Muscle layer of colon (tissue), 2 donors: ENCODE measurements around the gene CELSR2.
"Not testable (repeated sequence)": the region's sequence is repeated elsewhere in the genome, so short reads cannot be mapped to it uniquely, and the experiment has no call there.

Source experiments
- H3K27ac ChIP-seq: one replicate; pipeline ENCODE4 v1.7.0; 2013; ENCODE audit warnings: low read depth, mild to moderate bottlenecking, low read length, moderate library complexity
- H3K27me3 ChIP-seq, 2 donors: one replicate each; pipeline ENCODE4 v1.7.0; 2013; ENCODE audit warnings: low read length in 2 of 2, mild to moderate bottlenecking in 2 of 2; ENCODE audit not compliant: insufficient read depth in 2 of 2, control insufficient read depth in 1 of 2
- H3K36me3 ChIP-seq: one replicate; pipeline ENCODE4 v1.7.0; 2013; ENCODE audit warnings: mild to moderate bottlenecking, low read length; ENCODE audit not compliant: insufficient read depth
- H3K4me1 ChIP-seq: one replicate; pipeline ENCODE4 v1.7.0; 2013; ENCODE audit warnings: mild to moderate bottlenecking, low read length; ENCODE audit not compliant: insufficient read depth
- H3K4me3 ChIP-seq, 2 donors: one replicate each; pipeline ENCODE4 v1.7.0; 2013; ENCODE audit warnings: low read length in 2 of 2, low read depth in 1 of 2, mild to moderate bottlenecking in 1 of 2, moderate library complexity in 1 of 2
- H3K9ac ChIP-seq: one replicate; pipeline ENCODE4 v1.7.0; 2013; ENCODE audit warnings: low read length
- H3K9me3 ChIP-seq: one replicate; pipeline ENCODE4 v1.7.0; 2013; ENCODE audit warnings: mild to moderate bottlenecking, low read length
- donor health status: abdominal sarcoma.
- donor health status: Adenocarcinoma of cecum.

CELSR2 gene

DNA sequence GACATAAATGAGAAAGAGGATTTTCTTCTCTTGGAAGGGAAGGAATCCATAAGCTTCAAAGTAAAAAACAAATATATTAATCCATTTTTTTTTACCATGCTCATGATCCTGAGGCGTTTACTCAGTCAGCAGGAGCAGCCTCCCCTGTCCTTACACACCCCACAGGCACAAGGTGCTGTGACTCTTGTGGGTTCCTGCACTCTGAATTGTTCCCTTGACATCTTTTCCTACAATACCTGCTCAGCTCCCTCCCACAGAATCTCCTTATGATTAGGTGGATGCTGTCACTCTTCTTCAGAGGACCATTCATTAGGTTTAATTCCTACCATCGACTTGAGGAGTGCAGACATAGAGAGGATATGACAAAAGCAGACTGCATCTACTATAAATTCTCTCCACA is 43.7 kb downstream of the CELSR2 start:
- H3K27me3 ChIP-seq = no peaks in the 10 kb centered on the region
- no peaks in the 10 kb centered on the region for H3K9me3 ChIP-seq
- H3K4me1 ChIP-seq = no peaks in the 10 kb centered on the region
- no peak overlapping the region for H3K27ac ChIP-seq
- H3K9ac ChIP-seq = no peak overlapping the region
- H3K36me3 ChIP-seq = no peaks in the 10 kb centered on the region
- H3K4me3 ChIP-seq = no peak overlapping the region

GRCh38 chr1:109294481-109294880 is 45.1 kb downstream of the CELSR2 start:
- H3K4me1 ChIP-seq = peaks cover 12% of the 10 kb centered on the region

DNA sequence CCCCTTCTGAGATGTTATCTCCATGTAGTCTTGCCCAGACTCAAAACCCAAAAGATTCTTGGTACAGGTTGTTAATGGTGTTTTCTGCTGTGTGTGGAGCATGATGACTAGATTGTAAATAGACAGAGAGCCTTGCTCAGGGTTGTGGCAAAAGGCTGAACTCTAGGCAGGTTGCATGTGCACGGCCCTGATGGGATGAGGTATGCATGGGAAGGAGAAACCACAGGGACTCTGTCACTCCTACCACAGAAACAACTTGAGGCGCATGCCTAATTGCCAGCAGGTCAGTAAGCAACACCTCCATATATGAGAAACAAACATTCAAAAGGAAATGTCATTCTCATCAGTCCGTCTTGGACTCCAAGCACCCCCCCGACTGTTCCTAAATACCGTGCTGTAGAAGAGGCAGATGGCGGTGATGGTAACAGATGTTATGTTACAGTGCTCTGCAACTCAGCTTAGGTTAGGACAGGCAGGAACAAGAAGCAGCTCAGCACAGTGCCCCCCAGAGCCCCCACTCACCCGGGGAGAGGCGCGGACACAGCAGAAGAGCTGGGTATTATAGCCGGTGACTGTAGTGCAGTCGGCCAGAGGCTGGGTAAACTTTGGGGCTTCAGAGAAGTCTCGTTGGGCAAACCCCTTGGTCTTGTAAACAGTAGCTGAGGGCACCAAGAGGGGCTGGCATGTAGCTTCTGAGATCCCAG is 46.5 kb downstream of the CELSR2 start:
- Histone ChIP-seq H3K4me1 (peaks cover 14% of the 10 kb centered on the region), H3K9me3 (no peaks in the 10 kb centered on the region), H3K27ac (no peak overlapping the region), H3K27me3 (no peaks in the 10 kb centered on the region), H3K9ac (no peak overlapping the region), H3K4me3 (no peak overlapping the region), H3K36me3 (no peaks in the 10 kb centered on the region)

More at GRCh38 chr1:109294481-109294880, 45.1 kb downstream of the CELSR2 start:
- Histone ChIP-seq H3K4me3 (no peak overlapping the region), H3K36me3 (no peaks in the 10 kb centered on the region), H3K9ac (no peak overlapping the region), H3K27me3 (no peaks in the 10 kb centered on the region), H3K9me3 (no peaks in the 10 kb centered on the region), H3K27ac (no peak overlapping the region)

GRCh38 chr1:109296782-109297181 is 47.4 kb downstream of the CELSR2 start:
- peaks cover 14% of the 10 kb centered on the region for H3K4me1 ChIP-seq
- H3K4me3 ChIP-seq = no peak overlapping the region
- no peaks in the 10 kb centered on the region for H3K36me3 ChIP-seq
- H3K9me3 ChIP-seq = no peaks in the 10 kb centered on the region
- no peaks in the 10 kb centered on the region for H3K27me3 ChIP-seq
- H3K9ac ChIP-seq = no peak overlapping the region
- no peak overlapping the region for H3K27ac ChIP-seq

GRCh38 chr1:109298666-109299557 is 49.6 kb downstream of the CELSR2 start:
- Histone ChIP-seq H3K9ac (no peak overlapping the region), H3K27me3 (no peaks in the 10 kb centered on the region), H3K4me1 (peaks cover 14% of the 10 kb centered on the region), H3K4me3 (no peak overlapping the region), H3K9me3 (no peaks in the 10 kb centered on the region), H3K36me3 (no peaks in the 10 kb centered on the region), H3K27ac (peak overlapping the region; percentile 6)

DNA sequence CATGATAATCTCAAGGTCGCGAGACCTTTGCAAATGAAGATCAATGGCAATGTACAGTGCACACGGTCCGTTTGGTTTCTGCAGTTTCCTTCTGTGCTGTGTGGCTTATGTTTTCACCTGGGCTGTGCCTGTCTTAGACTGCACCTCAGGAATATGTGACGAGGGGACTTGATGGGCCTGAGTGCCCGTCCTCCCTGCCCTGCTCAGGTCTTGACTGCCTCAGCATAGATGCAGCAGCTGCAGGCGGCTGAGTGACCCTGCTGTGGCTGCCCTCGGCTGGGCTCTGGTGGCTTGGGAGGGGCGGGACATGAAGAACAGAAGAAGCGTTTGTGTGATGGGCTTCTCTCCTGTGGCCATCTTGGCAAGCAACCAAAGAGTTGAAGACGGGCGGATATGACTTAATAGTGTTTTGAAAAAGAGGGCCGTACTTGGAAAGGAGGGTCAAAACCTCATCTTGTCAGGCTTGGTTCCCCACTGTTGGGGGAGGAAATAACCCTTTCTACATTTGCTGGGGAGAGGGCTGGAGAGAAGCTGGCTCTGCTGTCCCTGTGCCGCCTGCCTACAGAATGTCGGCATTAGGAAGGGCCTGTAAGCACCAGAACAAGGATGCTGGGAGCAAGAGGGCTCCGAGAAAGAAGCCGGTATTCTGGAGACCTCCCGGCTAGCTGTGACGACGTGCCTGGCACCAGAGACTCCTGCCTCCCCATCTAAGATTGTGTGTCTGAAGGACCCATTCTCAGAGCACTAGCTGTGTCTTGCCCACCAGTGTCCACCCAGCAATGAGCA is 50.4 kb downstream of the CELSR2 start:
- H3K36me3 ChIP-seq = no peaks in the 10 kb centered on the region
- H3K4me3 ChIP-seq = no peak overlapping the region
- no peak overlapping the region for H3K27ac ChIP-seq
- H3K27me3 ChIP-seq = no peaks in the 10 kb centered on the region
- no peak overlapping the region for H3K9ac ChIP-seq
- peaks cover 14% of the 10 kb centered on the region for H3K4me1 ChIP-seq
- no peaks in the 10 kb centered on the region for H3K9me3 ChIP-seq

- Histone ChIP-seq H3K4me1 (peaks cover 14% of the 10 kb centered on the region), H3K36me3 (no peaks in the 10 kb centered on the region), H3K9me3 (no peaks in the 10 kb centered on the region), H3K27me3 (no peaks in the 10 kb centered on the region), H3K27ac (no peak overlapping the region), H3K4me3 (no peak overlapping the region), H3K9ac (no peak overlapping the region)
Observed at GRCh38 chr1:109300650-109301151, 51.4 kb downstream of the CELSR2 start.

DNA sequence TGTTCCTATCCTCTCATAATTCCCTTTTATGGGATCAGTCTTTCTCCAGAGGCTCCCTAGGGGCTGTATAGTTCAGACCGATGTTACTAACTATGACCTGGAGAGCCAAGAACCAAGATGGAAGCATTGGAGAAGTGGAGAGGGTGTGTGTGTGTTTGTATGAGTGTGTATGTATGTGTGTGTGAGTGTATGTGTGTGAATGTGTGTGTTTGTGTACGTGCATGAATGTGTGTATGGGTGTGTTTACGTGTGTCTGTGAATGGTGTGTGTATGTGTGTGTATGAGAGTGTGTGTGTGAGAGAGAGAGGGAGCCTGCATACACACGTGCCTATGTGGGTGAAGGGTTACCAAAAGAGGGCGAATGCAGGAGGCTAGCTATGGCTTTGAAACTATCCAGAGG is 52.5 kb downstream of the CELSR2 start:
- Histone ChIP-seq H3K36me3 (no peaks in the 10 kb centered on the region), H3K4me1 (peaks cover 14% of the 10 kb centered on the region), H3K27ac (no peak overlapping the region), H3K9ac (no peak overlapping the region), H3K9me3 (no peaks in the 10 kb centered on the region), H3K27me3 (no peaks in the 10 kb centered on the region), H3K4me3 (no peak overlapping the region)

DNA sequence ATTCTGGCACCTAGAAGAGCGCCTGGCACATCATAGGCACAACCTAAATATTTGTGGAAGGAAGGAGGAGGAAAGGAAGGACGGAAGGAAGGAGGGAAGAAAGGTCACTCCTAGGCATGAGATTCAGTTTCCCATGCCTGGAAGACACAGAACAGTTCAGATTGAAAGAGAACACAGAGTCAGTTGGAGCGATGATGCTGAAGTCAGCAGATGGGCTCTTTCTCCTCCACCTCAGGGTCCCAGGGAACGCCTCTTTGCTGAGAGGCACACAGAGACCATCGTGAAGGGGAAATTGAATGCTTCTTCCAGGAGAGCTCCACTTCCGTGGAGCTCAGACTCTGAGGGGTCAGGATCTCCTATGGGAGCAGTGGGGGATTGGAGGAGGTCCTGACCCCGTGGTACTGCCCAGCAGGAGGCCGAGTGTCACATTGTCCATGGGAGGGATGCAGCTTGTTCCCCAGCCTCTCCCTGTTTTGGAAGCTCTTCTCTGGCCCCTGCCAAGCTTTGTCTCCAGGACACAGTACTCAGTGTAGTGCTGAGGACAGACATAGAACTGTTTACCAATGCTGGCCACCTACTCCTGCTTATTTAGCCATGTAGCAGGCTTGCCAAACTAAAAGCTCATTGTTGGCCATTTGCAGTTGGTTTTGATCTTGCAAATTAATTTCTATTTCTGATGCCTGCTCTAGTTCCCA is 55.0 kb downstream of the CELSR2 start:
- Histone ChIP-seq H3K36me3 (no peaks in the 10 kb centered on the region), H3K4me1 (peaks cover 3% of the 10 kb centered on the region)

DNA sequence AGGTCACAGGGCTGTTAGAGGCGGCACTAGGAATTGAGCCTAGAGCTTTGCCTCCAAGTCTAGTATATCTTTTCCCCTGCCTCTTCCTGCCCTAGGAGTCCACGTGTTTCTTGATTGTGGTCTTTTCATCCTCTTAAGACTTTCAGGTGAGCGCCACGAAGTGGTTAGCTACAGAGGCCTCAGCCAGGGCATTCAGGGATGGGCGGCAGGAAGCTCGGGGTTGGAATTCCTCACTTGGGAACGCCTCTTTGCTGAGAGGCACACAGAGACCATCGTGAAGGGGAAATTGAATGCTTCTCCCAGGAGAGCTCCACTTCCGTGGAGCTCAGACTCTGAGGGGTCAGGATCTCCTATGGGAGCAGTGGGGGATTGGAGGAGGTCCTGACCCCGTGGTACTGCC is 56.7 kb downstream of the CELSR2 start:
- not testable (repeated sequence) for H3K4me1 ChIP-seq, H3K9me3 ChIP-seq, H3K27me3 ChIP-seq, H3K4me3 ChIP-seq, H3K36me3 ChIP-seq, H3K9ac ChIP-seq, H3K27ac ChIP-seq

More for the DNA sequence above, 55.0 kb downstream of the CELSR2 start:
- Histone ChIP-seq H3K4me3 (no peak overlapping the region), H3K9ac (no peak overlapping the region), H3K9me3 (no peaks in the 10 kb centered on the region), H3K27me3 (no peaks in the 10 kb centered on the region), H3K27ac (no peak overlapping the region)
